ENCODE data around the gene PTPRH.

Gene PTPRH

GRCh38 chr19:55208880-55209692, at the start of gene PTPRH:
Gene PTPRH, minus strand, starts transcription at chr19:55209501. Its CDS starts 68 bp downstream, at chr19:55209433.
- DNase-seq = no peak

- no peak for DNase-seq
Observed at GRCh38 chr19:55258476-55258827, 49.2 kb upstream of the PTPRH start.

DNA sequence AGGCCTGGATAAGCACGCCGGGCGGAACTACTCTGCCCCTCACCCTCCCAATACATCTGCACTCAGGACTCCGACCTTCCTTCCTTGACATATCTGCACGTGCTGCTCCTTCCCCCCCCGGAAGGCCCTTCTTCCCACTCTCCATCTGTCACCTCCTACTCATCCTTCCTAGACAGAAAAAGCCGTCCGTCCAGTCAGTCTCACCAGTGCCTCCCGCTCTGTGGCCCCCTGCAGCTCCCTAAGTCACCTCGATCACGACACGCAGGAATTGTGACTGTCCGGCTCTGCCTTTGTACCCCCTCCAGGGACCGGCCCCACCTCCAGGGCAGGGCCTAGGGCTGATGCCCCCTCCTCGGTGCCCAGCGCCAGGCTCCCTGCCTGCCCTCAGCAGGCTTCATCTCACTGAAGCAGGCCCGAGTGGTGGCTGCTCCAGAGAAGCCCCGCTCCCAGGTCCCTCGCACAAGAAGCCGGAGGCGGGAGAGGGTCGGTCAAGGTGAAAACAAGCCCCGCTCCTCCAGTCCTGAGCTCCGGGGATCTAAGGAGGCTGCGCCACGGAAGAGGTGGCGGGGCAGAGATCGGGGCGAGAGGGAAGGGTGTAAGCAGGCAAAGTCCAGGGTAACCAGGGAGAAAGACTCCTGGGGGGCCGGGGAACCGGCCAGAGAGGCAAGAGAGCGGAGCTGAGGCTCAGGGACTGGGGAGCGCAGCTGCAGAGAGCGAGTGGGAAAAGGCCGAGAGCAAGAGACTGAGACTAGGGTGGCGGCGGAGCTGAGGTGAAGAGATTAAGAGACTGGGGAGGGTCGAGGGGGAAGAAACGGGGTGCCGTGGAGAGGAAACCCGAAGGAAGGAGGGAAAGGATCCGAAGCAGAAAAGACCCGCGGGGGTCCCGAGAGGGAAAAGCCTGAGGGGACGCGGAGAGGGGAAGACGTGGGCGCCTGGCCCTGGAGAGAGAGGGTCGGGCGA, 48.4 kb upstream of the PTPRH start:
- no peak for DNase-seq

- no peak for DNase-seq
Observed at GRCh38 chr19:55256562-55257460, 47.5 kb upstream of the PTPRH start.

- DNase-seq = peak; percentile 31
Observed at GRCh38 chr19:55255618-55256423, 46.5 kb upstream of the PTPRH start.

DNA sequence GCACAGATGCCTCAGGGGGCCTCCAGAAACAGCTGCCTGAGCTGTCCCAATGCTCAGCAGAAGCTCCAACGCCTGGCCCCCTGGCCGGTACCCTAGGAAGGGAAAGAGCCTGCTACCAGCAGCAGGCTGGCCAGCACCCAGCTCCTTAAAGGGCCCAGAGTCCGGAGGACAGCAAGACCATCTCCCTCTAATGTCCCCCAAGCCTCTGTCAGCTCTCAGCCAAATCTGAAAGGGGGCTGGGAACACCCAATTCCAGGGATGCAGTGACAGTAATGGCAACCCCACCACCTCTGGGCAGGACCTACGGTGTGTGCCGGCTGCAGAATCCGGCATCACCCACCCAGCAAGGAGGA, 45.3 kb upstream of the PTPRH start:
- no peak for DNase-seq

GRCh38 chr19:55253842-55254624, 44.7 kb upstream of the PTPRH start:
- peak; percentile 43 for DNase-seq

GRCh38 chr19:55252760-55253663, 43.7 kb upstream of the PTPRH start:
- DNase-seq = no peak

DNA sequence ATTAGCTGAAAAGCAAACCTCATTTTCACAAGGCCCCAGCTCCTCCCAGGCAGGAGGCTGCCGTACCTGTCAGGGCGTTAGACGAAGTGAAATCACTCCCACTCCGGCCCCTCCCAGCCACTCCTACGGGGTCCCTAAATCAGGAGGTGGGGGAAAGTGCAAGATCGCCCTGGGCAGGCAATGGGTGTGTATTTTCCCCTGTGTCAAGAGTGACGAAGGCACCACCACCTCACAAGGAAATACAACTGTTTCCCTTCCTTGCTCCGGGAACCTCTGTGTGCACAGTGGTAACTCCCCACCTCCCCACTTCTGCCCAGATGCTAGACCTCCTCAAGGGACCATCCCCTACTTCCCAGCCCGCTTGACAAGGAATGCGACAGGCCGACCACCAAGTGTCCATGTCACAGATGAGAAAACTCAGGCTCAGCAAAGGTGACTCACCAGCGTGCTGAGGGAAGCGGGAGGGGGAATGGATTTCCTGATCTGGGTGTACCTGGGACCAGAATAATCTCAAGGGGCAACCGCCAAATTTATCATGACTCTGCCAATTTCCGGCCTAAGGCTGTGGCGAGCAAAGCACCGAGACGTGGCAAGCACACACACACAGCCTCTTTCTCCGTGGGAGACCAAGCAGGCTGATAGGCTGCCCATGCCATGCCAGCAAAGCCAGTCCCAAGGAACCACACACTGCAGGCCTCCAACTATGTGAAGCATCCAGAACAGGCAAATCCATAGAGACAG, 42.2 kb upstream of the PTPRH start:
- DNase-seq = peak; percentile 21

DNA sequence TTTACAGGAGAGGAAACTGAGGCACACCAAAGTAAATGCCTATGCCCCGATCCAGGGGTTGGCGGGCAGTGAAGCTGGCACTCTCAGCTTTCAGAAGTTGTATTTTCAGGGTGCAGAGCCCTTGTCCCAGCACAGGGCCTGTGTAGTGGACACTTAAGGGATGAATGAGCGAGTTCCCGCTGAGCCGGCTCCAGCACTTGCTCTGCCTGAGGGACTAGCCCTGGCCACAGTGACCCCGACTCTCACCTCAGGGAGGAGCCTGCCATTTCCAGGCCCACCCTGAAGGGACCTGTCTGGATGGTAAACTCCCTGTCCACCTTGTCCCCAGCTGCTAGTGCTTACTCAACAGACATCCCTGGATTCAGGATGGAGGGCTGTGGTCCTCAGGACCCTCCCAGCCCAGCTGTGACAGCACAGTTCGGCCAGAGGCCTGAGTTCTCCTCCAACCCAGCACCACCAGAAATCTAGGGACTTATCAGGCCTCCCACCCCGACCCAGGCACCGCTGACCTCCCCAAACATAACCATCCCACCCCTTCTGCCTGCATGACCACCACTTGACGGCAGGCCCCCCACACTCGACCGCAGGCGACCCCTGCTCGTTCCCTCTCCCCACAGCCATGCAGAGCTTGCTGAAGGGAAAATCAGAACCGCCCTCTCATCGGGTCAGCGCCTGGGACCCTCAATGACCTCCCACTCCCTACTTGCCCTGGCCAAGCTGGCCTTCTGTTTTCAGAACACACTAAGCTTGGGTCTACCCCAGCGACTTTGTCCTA, 41.1 kb upstream of the PTPRH start:
- DNase-seq = no peak

DNA sequence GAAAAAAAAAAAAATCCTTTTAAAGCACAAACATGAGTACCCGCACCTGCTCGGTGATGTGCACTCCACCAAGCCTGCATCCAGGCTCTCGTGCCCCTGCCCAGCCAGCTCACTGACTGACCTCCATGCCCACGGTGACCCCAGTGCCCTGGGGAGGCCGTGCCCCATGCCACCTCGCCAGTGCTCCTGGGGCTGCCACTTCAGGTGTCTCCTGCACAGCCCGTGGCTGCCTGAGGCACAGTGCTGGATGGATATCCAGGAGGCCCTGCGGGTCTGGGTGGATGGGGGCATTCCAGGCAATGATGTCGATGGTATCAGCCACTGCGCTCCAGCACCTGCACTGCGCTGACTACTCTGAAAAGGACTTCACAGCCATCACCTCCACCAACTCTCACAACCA, 40.5 kb upstream of the PTPRH start:
- DNase-seq = no peak

GRCh38 chr19:55248704-55249103, 39.4 kb upstream of the PTPRH start:
- DNase-seq = no peak

- no peak for DNase-seq
Observed at GRCh38 chr19:55248166-55248675, 38.9 kb upstream of the PTPRH start.

DNA sequence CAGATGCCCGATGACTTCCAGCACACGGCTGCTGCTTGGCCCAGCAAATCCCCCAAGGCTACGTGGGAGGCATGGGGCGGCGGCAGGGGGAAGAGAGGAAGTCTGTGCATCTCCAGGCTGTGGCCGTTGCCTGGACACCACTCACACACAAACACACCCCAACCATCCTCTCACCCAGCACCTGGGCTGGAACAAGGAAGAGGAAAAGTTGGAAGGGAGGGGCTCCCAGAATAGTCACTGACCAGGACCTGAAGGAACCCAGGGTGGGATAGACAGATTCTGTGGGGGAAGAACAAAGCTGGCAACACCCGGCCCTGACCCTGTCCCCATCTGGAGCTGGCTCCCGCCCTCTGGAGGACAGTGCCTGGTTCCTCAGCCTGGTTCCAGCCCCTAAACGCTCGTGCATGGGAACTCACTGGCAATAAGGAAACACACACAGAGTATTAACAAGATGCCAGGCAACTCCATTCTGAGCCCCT, 38.4 kb upstream of the PTPRH start:
- DNase-seq = no peak

DNA sequence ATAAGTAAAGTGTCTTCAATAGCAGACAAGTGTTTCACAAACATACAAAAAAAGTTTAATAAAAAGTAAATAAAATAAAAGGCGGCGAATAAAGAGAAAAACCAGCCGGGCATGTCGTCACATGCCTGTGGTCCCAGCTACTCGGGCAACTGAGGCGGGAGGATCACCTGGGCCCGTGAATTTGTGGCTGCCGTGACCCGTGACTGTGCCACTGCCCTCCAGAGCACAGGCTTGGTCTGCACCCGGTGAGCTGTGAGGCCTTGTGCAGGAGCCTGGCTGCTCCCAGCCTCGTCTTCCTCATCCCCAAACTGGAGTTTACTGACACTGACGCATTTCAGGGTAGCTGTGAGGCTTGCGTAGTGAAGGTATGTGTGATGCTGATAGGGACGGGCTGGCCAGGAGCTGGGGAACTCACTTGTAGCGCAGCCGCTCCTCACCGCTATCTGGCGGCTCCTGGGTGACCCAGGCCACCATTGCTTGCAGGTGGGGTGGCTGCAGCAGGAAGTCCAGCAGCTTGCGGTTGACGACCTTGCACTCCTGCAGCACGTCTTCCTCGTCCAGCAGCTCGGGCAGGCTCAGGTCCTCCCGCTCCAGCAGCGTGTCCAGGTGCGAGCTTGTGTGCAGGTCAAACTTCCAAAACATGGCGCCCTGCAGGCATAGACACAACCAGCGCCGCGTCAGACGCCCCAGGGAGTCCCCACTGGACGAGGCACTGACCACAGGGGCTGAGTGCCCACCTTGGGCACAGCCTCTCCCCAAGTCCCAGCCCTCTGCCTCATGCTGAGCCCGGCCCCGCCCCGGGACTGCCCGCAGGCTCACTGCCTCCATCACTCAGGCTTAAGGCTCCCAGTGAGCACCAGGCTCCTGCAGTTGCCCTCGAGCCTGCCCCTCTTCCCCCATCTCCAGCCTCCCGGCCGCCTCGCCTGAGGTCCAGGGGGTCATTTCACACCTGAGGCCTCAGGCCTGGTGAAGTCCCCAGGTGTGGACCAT, 37.5 kb upstream of the PTPRH start:
- DNase-seq = no peak

DNA sequence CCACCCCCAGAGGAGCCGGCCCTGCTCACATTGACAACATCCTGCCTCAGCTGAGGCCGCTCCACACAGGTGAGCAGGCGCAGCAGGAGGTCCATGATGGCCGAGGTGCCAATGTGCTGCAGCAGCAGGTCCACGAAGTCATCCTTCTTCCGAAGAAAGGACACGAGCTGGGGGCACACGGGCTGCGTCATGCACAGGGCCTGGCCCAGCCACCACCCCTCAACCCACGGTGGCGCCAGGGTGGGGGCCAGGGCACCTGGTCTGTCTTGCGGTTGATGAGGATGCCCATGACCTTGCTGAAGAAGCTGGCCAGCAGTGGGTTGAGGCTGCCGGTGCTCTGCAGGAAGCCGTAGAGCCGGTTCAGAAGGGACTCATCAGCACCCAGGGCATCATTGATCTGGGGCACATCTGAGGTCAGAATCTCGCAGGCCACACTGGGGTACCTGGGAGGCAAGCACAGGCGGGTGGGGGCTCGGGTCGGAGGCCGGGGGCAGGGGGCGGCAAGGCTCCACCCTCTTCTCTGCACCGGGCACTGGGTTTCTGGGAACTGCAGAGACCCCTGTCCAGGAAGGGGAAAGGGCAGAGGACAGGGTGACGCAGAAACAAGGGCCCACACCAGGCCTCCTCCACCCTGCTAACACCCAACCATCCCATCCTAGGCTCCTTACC, 36.1 kb upstream of the PTPRH start:
- DNase-seq = no peak

Data from activated T-cell treated with anti-CD3 and anti-CD28 coated beads for 4 hours (primary cell).